SK-N-SH treated with all-trans-retinoic acid at 6 μM for 48 hours (cell line): ENCODE data around the gene MYH8.

Source experiments
- CREB5 ChIP-seq: fragments of 250-450 bp; sonication (Bioruptor Pico); IDR thresholded peaks from 2 replicates; pipeline ENCODE4 v1.5.1; 2020; ENCODE audit warnings: low read depth, mild to moderate bottlenecking, moderate library complexity
- ESRRG ChIP-seq: fragments of 250-450 bp; sonication (Bioruptor Pico); IDR thresholded peaks from 2 replicates; pipeline ENCODE4 v1.6.1; 2021; ENCODE audit warnings: mild to moderate bottlenecking
- OSR1 ChIP-seq: fragments of 250-450 bp; sonication (Bioruptor Pico); IDR thresholded peaks from 2 replicates; pipeline ENCODE4 v1.8.0; 2022; ENCODE audit warnings: moderate library complexity, mild to moderate bottlenecking, inconsistent platforms
- PATZ1 ChIP-seq: fragments of 250-450 bp; sonication (Bioruptor Pico); IDR thresholded peaks from 2 replicates; pipeline ENCODE4 v1.8.0; 2020; ENCODE audit warnings: mild to moderate bottlenecking, moderate library complexity, borderline replicate concordance
- PPARA ChIP-seq: fragments of 250-450 bp; sonication (Bioruptor Pico); IDR thresholded peaks from 2 replicates; pipeline ENCODE4 v1.5.0; 2020; ENCODE audit warnings: mild to moderate bottlenecking, borderline replicate concordance
- RARB ChIP-seq: fragments of 250-450 bp; sonication (Bioruptor Pico); IDR thresholded peaks from 2 replicates; pipeline ENCODE4 v1.8.0; 2021; ENCODE audit warnings: mild to moderate bottlenecking, moderate library complexity
- SNAI2 ChIP-seq: fragments of 250-450 bp; sonication (Bioruptor Pico); IDR thresholded peaks from 2 replicates; pipeline ENCODE4 v1.5.0; 2020; ENCODE audit warnings: mild to moderate bottlenecking, moderate library complexity
- ZC3H10 ChIP-seq: fragments of 250-450 bp; sonication (Bioruptor Pico); IDR thresholded peaks from 2 replicates; pipeline ENCODE4 v1.5.1; 2021; ENCODE audit warnings: mild to moderate bottlenecking, moderate library complexity
- ZFP30 ChIP-seq: fragments of 450-650 bp; formaldehyde crosslinking; IDR thresholded peaks from 2 replicates; pipeline ENCODE4 v1.5.0; 2022; ENCODE audit warnings: mild to moderate bottlenecking, moderate library complexity

- TF ChIP-seq OSR1 = no peak
- TF ChIP-seq PATZ1 (CRISPR knock-in tag) = no peak
- TF ChIP-seq PPARA (CRISPR knock-in tag) = no peak
- no peak for TF ChIP-seq SNAI2 (CRISPR knock-in tag)
- TF ChIP-seq CREB5 (CRISPR knock-in tag) = no peak
- no peak for TF ChIP-seq ESRRG (CRISPR knock-in tag)
- no peak for TF ChIP-seq ZFP30 (CRISPR knock-in tag)
- TF ChIP-seq RARB (CRISPR knock-in tag) = no peak
- TF ChIP-seq ZC3H10 (CRISPR knock-in tag) = no peak
Observed at GRCh38 chr17:10417431-10417830, 4.3 kb downstream of the MYH8 start.
